DMS79 treated with DMSO at 0.1 percent for 48 hours (cell line): ENCODE results near the gene IFITM1.
"Not testable (repeated sequence)": the region's sequence is repeated elsewhere in the genome, so short reads cannot be mapped to it uniquely, and the experiment has no call there.

Experiments used
- DNase-seq: peaks from one replicate; lab custom pipeline; 2025; lab: John Stamatoyannopoulos, UW

IFITM1 gene

DNA sequence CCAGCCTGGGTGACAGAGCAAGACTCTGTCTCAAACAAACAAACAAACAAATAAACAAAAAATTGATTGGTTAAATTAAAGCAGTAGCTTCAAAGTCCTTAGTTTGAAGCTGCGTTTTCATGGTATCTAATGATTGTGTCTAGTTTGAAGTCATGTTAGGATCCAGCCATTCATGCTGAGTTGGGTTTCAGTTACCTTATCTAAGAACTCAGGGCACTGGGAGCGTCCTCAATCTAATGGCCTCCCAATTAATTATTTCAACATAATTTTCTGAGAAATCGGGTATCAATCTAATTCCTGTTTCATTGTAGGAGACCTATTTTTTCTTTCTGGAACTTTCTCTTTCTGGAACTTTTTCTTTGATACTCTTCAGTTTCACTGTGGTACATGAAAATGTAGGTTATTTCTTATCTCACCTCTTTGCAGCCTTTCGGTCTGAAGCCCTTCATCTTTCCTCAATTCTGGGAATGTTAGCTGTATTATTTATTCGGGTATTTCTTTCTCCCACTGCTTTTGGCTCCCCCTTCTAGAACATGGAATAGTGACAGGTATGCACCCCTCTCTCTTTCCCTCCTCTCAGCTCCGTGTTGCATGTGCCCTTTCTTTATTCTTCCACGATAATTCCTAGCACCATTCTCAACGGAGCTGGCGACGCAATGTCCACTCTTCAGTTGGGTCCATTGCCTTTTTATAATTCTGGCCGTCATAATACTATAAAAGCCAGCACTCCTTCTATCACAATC lies 31.2 kb downstream of the IFITM1 start:
- no peak for DNase-seq

DNA sequence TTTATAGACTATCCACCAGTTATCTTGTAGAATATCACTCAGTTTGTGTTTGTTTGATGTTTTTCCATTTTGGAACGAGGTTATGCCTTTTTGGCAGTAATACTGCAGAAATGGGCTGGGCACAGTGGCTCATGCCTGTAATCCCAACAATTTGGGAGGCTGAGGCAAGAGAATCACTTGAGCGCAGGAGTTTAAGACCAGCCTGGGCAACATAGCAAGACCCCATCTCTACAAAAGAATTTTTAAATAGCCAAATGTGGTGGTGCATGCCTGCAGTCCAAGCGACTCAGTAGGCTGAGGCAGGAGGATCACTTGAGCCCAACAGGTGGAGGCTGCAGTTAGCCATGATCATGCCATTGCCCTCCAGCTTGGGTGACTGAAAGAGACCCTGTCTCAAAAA lies 32.7 kb downstream of the IFITM1 start:
- no peak for DNase-seq

DNA sequence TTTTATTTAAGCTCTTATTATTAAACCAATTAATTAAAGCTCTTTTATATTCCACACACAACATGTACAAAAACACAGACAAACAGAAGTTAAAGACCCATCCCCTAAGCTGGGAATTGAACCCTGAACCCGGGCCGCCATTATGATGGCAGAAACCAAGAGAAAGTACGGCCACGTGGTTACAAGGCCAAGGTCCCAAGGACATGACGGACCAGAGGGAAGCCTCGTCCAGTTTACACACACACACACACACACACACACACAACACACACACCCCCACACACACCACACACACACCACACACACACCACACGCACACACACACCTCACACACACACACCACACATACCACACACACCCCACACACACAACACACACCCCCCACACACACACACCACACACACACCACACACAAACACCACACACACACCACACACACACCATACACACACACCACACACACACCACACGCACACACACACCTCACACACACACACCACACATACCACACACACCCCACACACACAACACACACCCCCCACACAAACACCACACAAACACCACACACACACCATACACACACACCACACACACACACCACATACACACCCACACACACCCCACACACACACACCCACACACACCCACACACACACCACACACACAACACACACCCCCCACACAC lies 35.6 kb downstream of the IFITM1 start:
- not testable (repeated sequence) for DNase-seq

- not testable (repeated sequence) for DNase-seq
Observed at GRCh38 chr11:350033-350722, 36.3 kb downstream of the IFITM1 start.

GRCh38 chr11:350723-351255 lies 36.9 kb downstream of the IFITM1 start:
- no peak for DNase-seq

GRCh38 chr11:351411-351810 lies 37.6 kb downstream of the IFITM1 start:
- DNase-seq, result no peak

GRCh38 chr11:352456-353031 lies 38.7 kb downstream of the IFITM1 start:
- DNase-seq, result no peak

- no peak for DNase-seq
Observed at GRCh38 chr11:353179-353873, 39.5 kb downstream of the IFITM1 start.

GRCh38 chr11:355581-356458 lies 42.0 kb downstream of the IFITM1 start:
- DNase-seq, result no peak

DNA sequence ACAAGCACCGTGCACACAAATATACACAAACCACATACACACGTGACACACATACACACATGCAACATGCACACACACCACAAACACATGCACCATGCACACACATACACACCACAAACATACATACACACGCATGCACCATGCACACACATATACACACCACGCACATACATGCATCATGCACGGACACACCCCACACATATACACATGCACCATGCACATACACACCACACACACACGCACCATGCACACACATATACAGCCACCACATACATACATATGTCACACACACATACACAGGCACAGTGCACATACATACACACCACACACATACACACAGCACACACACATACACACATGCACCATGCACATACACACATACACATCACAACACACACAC lies 42.8 kb downstream of the IFITM1 start:
- no peak for DNase-seq

GRCh38 chr11:357582-357981 lies 43.7 kb downstream of the IFITM1 start:
- DNase-seq, result no peak

GRCh38 chr11:358129-358800 lies 44.4 kb downstream of the IFITM1 start:
- DNase-seq, result no peak

DNA sequence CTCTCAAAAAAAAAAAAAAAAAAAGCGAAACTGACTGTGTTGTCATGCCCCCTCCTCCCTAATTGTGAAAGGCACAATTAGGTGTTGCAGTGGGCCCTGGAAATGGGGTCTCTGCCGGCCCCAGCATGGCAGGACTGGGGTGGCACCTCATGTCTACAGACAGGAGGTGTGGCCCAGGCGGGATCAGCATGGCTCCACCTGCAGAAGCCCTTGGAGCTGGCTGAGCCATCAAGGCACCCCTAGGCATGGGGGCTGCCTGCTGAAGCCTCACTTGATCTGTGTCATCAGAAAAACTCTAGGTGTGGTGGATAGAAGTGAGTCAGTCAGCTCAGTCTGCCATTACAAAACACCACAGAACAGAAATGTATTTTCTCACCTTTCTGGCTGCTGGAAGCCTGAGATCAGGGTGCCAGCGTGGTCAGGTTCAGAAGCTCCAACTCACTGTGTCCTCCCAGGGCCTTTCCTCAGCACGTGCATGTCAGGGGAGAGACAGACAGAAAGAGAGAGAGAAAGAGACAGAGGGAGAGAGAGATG lies 45.4 kb downstream of the IFITM1 start:
- no peak for DNase-seq

DNA sequence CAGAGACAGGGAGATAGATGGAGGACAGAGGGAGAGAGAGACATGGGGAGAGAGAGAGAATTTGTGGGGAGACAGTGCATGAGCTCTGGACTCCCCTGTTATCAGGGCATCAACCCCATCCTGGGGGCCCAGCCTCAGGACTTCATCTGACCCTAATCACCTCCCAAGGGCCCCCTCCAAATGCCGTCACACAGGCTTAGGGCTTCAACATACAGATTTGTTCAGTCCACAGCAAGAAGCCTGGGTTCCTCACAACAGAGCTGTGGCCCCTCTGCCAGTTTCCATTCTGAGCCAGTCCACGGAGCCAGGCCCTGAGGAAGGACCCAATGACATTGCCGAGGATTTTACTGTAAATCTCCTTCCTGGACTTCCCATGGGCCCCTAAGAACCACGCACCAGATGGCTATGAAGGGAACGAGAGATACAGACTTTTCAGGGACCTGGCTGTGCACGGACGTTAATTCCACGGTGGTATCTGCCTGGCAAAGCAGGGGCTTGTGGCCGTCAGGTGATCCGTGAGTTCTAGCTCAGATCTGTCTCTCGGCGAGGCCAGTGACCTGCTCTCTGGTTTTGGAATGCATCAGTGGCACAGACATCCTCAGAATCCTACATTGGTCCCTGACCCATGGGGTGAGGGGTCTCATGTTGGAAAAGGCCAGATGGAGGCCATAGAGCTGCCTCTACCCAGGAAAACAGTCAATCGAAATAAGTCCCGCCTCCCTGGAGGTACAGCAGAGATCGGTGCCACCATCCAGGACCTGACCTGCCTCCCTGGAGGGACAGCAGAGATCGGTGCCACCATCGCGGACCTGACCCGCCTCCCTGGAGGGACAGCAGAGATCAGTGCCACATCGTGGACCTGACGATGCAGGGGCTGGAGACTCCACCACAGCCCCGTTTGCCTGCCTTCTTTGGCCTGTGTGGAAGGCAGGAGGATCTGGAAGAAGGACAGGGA lies 46.8 kb downstream of the IFITM1 start:
- no peak for DNase-seq

DNA sequence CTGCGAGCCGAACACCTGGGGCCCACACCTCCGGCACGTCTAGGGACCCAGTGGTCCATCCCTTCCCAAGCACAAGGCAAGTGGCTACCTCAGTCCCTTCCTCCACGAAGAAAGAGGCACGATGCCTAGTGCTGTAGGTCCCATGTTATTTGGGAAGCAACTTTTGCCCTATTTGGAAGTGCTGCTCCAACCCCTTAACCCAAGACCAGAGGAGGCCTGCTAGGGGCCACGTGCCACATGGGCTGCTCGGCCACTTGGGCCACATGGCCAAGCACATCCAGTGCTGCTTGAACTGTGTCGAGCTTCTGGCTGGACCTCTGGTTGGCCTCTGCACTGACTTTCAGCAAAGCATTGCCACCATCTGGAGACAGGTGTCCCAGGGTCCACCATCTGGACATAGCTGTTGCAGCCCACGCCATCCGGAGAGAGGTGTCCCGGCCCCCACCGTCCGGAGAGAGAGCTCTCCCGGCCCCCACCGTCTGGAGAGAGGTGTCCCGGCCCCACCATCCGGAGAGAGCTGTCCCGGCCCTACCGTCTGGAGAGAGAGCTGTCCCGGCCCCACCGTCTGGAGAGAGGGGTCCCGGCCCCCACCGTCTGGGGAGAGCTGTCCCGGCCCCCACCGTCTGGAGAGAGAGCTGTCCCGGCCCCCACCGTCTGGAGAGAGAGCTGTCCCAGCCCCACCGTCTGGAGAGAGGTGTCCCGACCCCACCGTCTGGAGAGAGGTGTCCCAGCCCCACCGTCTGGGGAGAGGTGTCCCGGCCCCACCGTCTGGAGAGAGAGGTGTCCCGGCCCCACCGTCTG lies 49.0 kb downstream of the IFITM1 start:
- no peak for DNase-seq

- DNase-seq, result not testable (repeated sequence)
Observed at GRCh38 chr11:363443-363805, 49.6 kb downstream of the IFITM1 start.

GRCh38 chr11:363948-364761 lies 50.3 kb downstream of the IFITM1 start:
- DNase-seq, result no peak
